GM12878 (cell line): ENCODE results near the gene B4GALT5. TPM values are rescaled to one million over a fixed set of nuclear protein-coding genes. Genes with fewer than 3 reads are reported as not detected.

ENCODE experiments used
- BCL3 ChIP-seq: IDR thresholded peaks from 2 replicates; pipeline ENCODE4 v1.6.1; 2011; ENCODE audit warnings: borderline replicate concordance, low read depth, mild to moderate bottlenecking, moderate library complexity, low read length; ENCODE audit not compliant: insufficient read depth, poor library complexity, severe bottlenecking
- BHLHE40 ChIP-seq, 2 experiments: fragments of 450-650 bp in 1 of 2; IDR thresholded peaks; 2 replicates each; pipeline ENCODE4 v1.6.1; 2011 to 2017; ENCODE audit warnings: low read depth in 2 of 2, borderline replicate concordance in 1 of 2, improper control_type of control experiment in 1 of 2, low read length in 1 of 2, mild to moderate bottlenecking in 1 of 2
- BMI1 ChIP-seq: fragments of 450-650 bp; IDR thresholded peaks from 2 replicates; pipeline ENCODE4 v1.6.1; 2016; ENCODE audit warnings: mild to moderate bottlenecking, moderate library complexity, borderline replicate concordance
- CBX5 ChIP-seq: sonication (generic); IDR thresholded peaks from 2 replicates; pipeline ENCODE4 v1.6.1; 2016; ENCODE audit warnings: low read depth, moderate library complexity, mild to moderate bottlenecking, inconsistent platforms
- CREB1 ChIP-seq: IDR thresholded peaks from 2 replicates; pipeline ENCODE4 v1.6.1; 2012; ENCODE audit warnings: low read depth, mild to moderate bottlenecking, inconsistent platforms
- EGR1 ChIP-seq, 2 experiments: IDR thresholded peaks; 1 replicate in 1 of 2; 2 replicates in 1 of 2; pipeline ENCODE4 v1.6.1; 2011 to 2012; ENCODE audit warnings: low read depth in 2 of 2, low read length in 2 of 2, borderline replicate concordance in 1 of 2, mild to moderate bottlenecking in 1 of 2, moderate library complexity in 1 of 2
- LARP7 ChIP-seq: fragments of 450-650 bp; IDR thresholded peaks from 2 replicates; pipeline ENCODE4 v1.6.1; 2017; ENCODE audit warnings: mild to moderate bottlenecking
- MEF2B ChIP-seq: fragments of 450-650 bp; IDR thresholded peaks from 2 replicates; pipeline ENCODE4 v1.6.1; 2018; ENCODE audit warnings: mild to moderate bottlenecking, moderate library complexity; ENCODE audit not compliant: partially characterized antibody, poor library complexity, severe bottlenecking
- MTA2 ChIP-seq: fragments of 450-650 bp; IDR thresholded peaks from 2 replicates; pipeline ENCODE4 v1.6.1; 2016; ENCODE audit warnings: low read depth, mild to moderate bottlenecking, moderate library complexity
- MTA3 ChIP-seq: IDR thresholded peaks from 2 replicates; pipeline ENCODE4 v1.6.1; 2012; ENCODE audit warnings: low read length, inconsistent platforms, borderline replicate concordance
- NR2F1 ChIP-seq: fragments of 450-650 bp; conservative IDR thresholded peaks from 2 replicates; pipeline ENCODE4 v1.6.1; 2017; ENCODE audit warnings: mild to moderate bottlenecking
- PAX5 ChIP-seq: IDR thresholded peaks from 2 replicates; pipeline ENCODE4 v1.6.1; 2011; ENCODE audit warnings: low read depth, low read length, borderline replicate concordance
- RELA ChIP-seq: fragments of 450-650 bp; IDR thresholded peaks from 2 replicates; pipeline ENCODE4 v1.8.0; 2014; ENCODE audit warnings: borderline replicate concordance; ENCODE audit not compliant: partially characterized antibody
- REST ChIP-seq: IDR thresholded peaks from 2 replicates; pipeline ENCODE4 v1.6.1; 2012; ENCODE audit warnings: mild to moderate bottlenecking, low read depth, low read length
- RFX5 ChIP-seq: IDR thresholded peaks from 2 replicates; pipeline ENCODE4 v1.6.1; 2011; ENCODE audit warnings: low read depth, low read length, improper control_type of control experiment
- SIX5 ChIP-seq: IDR thresholded peaks from 2 replicates; pipeline ENCODE4 v1.6.1; 2011; ENCODE audit warnings: mild to moderate bottlenecking, low read depth, low read length, moderate library complexity; ENCODE audit not compliant: severe bottlenecking
- SRF ChIP-seq, 2 experiments: IDR thresholded peaks; 2 replicates each; pipeline ENCODE4 v1.6.1; 2011; ENCODE audit warnings: low read depth in 2 of 2, low read length in 2 of 2, mild to moderate bottlenecking in 1 of 2, moderate library complexity in 1 of 2
- STAT3 ChIP-seq: IDR thresholded peaks from 2 replicates; pipeline ENCODE4 v1.6.1; 2011; ENCODE audit warnings: low read depth, low read length, improper control_type of control experiment
- SUZ12 ChIP-seq: fragments of 200-600 bp; sonication (generic); IDR thresholded peaks from one replicate; pipeline ENCODE4 v1.6.1; 2018; ENCODE audit warnings: antibody characterized with exemption, mild to moderate bottlenecking; ENCODE audit not compliant: unreplicated experiment
- TCF3 ChIP-seq: IDR thresholded peaks from 2 replicates; pipeline ENCODE4 v1.6.1; 2012; ENCODE audit warnings: low read depth, mild to moderate bottlenecking, low read length, borderline replicate concordance; ENCODE audit not compliant: insufficient read depth
- USF2 ChIP-seq: IDR thresholded peaks from 2 replicates; pipeline ENCODE4 v1.6.1; 2011; ENCODE audit warnings: low read depth, low read length, improper control_type of control experiment, borderline replicate concordance
- YBX1 ChIP-seq: fragments of 450-650 bp; IDR thresholded peaks from 2 replicates; pipeline ENCODE4 v1.6.1; 2016; ENCODE audit warnings: antibody characterized with exemption
- ZBTB4 ChIP-seq: fragments of 450-650 bp; formaldehyde crosslinking; IDR thresholded peaks from 2 replicates; pipeline ENCODE4 v1.4.0; 2022; ENCODE audit warnings: mild to moderate bottlenecking, moderate library complexity
- polyA plus RNA-seq, 11 experiments: library from polyadenylated mRNA; depleted of rRNA in 4 of 11; unstranded in 6 of 11; stranded (reverse) in 5 of 11; fragments of >200 nt; fragmentation: Nextera tagmentation in 4 of 11; fragmentation: Illumina TruSeq in 1 of 11; extraction: Ambion mirVana in 4 of 11; extraction: Trizol in 1 of 11; gene quantifications; 1 replicate in 1 of 11; 2 replicates in 10 of 11; pipeline versions ENCODE4 v1.2.1 to v1.2.3, GENCODE V29; 2011 to 2016; ENCODE audit warnings: inconsistent platforms in 2 of 11, missing spikeins in 2 of 11, low read depth in 1 of 11
- total RNA-seq, 4 experiments: library from RNA; depleted of rRNA in 3 of 4; stranded (reverse); fragments of >200 nt in 3 of 4; fragmentation: Illumina TruSeq in 1 of 4; extraction: Trizol in 1 of 4; gene quantifications; 2 replicates each; pipeline versions ENCODE4 v1.2.1 to v1.2.3, GENCODE V29; 2013 to 2021

Gene B4GALT5
- total and polyA plus RNA-seq, 10 of the 15 experiments (the other 5 are each of a cell fraction or from before 2014, with no cell fraction given): 2.0 to 55.5 (median 20.2) TPM

- no peak for TF ChIP-seq ZBTB4 (CRISPR knock-in tag)
- TF ChIP-seq PAX5: no peak
- no peak for TF ChIP-seq LARP7
- no peak for TF ChIP-seq SIX5
- no peak for TF ChIP-seq MTA2
- no peak for TF ChIP-seq REST
- no peak; a peak in 1 of 4 replicates for TF ChIP-seq BHLHE40 (IDR thresholded peaks at IDR 0.05; ENCODE audit: borderline replicate concordance in 1 of 2, low read depth in 2 of 2, low read length in 1 of 2)
- TF ChIP-seq RFX5: no peak
- TF ChIP-seq EGR1 (IDR thresholded peaks at IDR 0.05; ENCODE audit: borderline replicate concordance in 1 of 2, low read depth in 2 of 2, low read length in 2 of 2): no peak
- TF ChIP-seq USF2: no peak
- no peak for TF ChIP-seq SUZ12
- no peak for TF ChIP-seq RELA
- peak; percentile 68 for TF ChIP-seq BCL3
- TF ChIP-seq YBX1: no peak
- TF ChIP-seq BMI1: no peak
- TF ChIP-seq SRF (IDR thresholded peaks at IDR 0.05; ENCODE audit: low read depth in 2 of 2, low read length in 2 of 2): no peak
- peak; percentile 67 for TF ChIP-seq MEF2B
- TF ChIP-seq CREB1: peak; percentile 68
- TF ChIP-seq NR2F1: no peak
- no peak for TF ChIP-seq TCF3
- TF ChIP-seq CBX5: no peak
- no peak for TF ChIP-seq MTA3
- TF ChIP-seq STAT3: no peak
Measured at GRCh38 chr20:49705358-49705757, 8.3 kb downstream of the B4GALT5 start (continued).
